H9 (cell line): ENCODE results near the gene ATXN7. TPM values are rescaled to one million over a fixed set of nuclear protein-coding genes. Genes with fewer than 3 reads are reported as not detected.

ENCODE experiments used
- DNase-seq: peaks from one replicate; pipeline ENCODE4 v3.0.0-alpha.2; 2017
- H2AFZ ChIP-seq: one replicate; pipeline ENCODE4 v1.6.1; 2013; ENCODE audit warnings: mild to moderate bottlenecking, low read length, control low read depth, moderate library complexity
- H2AK5ac ChIP-seq: 2 replicates; pipeline ENCODE4 v1.6.1; 2013; ENCODE audit warnings: low read length, control low read depth, mixed read lengths; ENCODE audit not compliant: insufficient read length
- H2BK120ac ChIP-seq: one replicate; pipeline ENCODE4 v1.6.1; 2013; ENCODE audit warnings: low read depth, mild to moderate bottlenecking, low read length, control low read depth, inconsistent platforms; ENCODE audit not compliant: poor library complexity, severe bottlenecking
- H2BK12ac ChIP-seq: 2 replicates; pipeline ENCODE4 v1.6.1; 2013; ENCODE audit warnings: low read length, control low read depth, mixed read lengths, low read depth; ENCODE audit not compliant: insufficient read length
- H2BK15ac ChIP-seq: 2 replicates; pipeline ENCODE4 v1.6.1; 2013; ENCODE audit warnings: low read depth, low read length, control low read depth
- H2BK20ac ChIP-seq: one replicate; pipeline ENCODE4 v1.6.1; 2013; ENCODE audit warnings: low read depth, mild to moderate bottlenecking, low read length, control low read depth, inconsistent platforms; ENCODE audit not compliant: poor library complexity, severe bottlenecking
- H2BK5ac ChIP-seq: 2 replicates; pipeline ENCODE4 v1.6.1; 2013; ENCODE audit warnings: low read length, control low read depth, mixed read lengths; ENCODE audit not compliant: insufficient read length
- H3K14ac ChIP-seq: 2 replicates; pipeline ENCODE4 v1.6.1; 2013; ENCODE audit warnings: low read length, control low read depth; ENCODE audit not compliant: insufficient read depth
- H3K18ac ChIP-seq: 2 replicates; pipeline ENCODE4 v1.6.1; 2013; ENCODE audit warnings: low read depth, mild to moderate bottlenecking, mixed read lengths, low read length, control low read depth; ENCODE audit not compliant: insufficient read length
- H3K23ac ChIP-seq: 2 replicates; pipeline ENCODE4 v1.6.1; 2013; ENCODE audit warnings: low read length, control low read depth, mixed read lengths, low read depth; ENCODE audit not compliant: insufficient read length
- H3K23me2 ChIP-seq: 2 replicates; pipeline ENCODE4 v1.6.1; 2013; ENCODE audit warnings: low read depth, mild to moderate bottlenecking, mixed read lengths, low read length, control low read depth; ENCODE audit not compliant: insufficient read length, poor library complexity, severe bottlenecking
- H3K27ac ChIP-seq: 2 replicates; pipeline ENCODE4 v1.5.1; 2013; ENCODE audit warnings: low read length, control low read depth, mixed read lengths, low read depth; ENCODE audit not compliant: insufficient read length
- H3K27me3 ChIP-seq: 2 replicates; pipeline ENCODE4 v1.6.1; 2013; ENCODE audit warnings: low read length, control low read depth, inconsistent platforms; ENCODE audit not compliant: insufficient read depth
- H3K4ac ChIP-seq: 2 replicates; pipeline ENCODE4 v1.6.1; 2013; ENCODE audit warnings: low read depth, mild to moderate bottlenecking, control low read depth, inconsistent platforms, low read length, moderate library complexity
- H3K4me1 ChIP-seq: 2 replicates; pipeline ENCODE4 v1.6.1; 2013; ENCODE audit warnings: low read length, control low read depth, inconsistent platforms; ENCODE audit not compliant: insufficient read depth
- H3K4me2 ChIP-seq: 2 replicates; pipeline ENCODE4 v1.6.1; 2013; ENCODE audit warnings: low read length, control low read depth, mixed read lengths; ENCODE audit not compliant: insufficient read length, insufficient read depth
- H3K56ac ChIP-seq: 2 replicates; pipeline ENCODE4 v1.6.1; 2013; ENCODE audit warnings: low read depth, mild to moderate bottlenecking, mixed read lengths, low read length, control low read depth; ENCODE audit not compliant: insufficient read length
- H3K79me1 ChIP-seq: 2 replicates; pipeline ENCODE4 v1.6.1; 2013; ENCODE audit warnings: low read depth, mild to moderate bottlenecking, moderate library complexity, low read length, control low read depth, inconsistent platforms; ENCODE audit not compliant: insufficient read depth, poor library complexity, severe bottlenecking
- H3K79me2 ChIP-seq: 2 replicates; pipeline ENCODE4 v1.6.1; 2013; ENCODE audit warnings: low read length, control low read depth, inconsistent platforms; ENCODE audit not compliant: insufficient read depth
- H3K9ac ChIP-seq: 2 replicates; pipeline ENCODE4 v1.6.1; 2013; ENCODE audit warnings: low read length, control low read depth, mixed read lengths; ENCODE audit not compliant: insufficient read length; ENCODE audit errors: extremely low read depth
- H3K9me3 ChIP-seq: one replicate; pipeline ENCODE4 v1.6.1; 2013; ENCODE audit warnings: low read depth, low read length, inconsistent platforms; ENCODE audit not compliant: control insufficient read depth
- H3T11ph ChIP-seq: one replicate; pipeline ENCODE4 v1.6.1; 2013; ENCODE audit warnings: mild to moderate bottlenecking, low read length, control low read depth, inconsistent platforms
- H4K20me1 ChIP-seq: one replicate; pipeline ENCODE4 v1.6.1; 2013; ENCODE audit not compliant: control insufficient read depth, insufficient read length, insufficient read depth
- H4K5ac ChIP-seq: 2 replicates; pipeline ENCODE4 v1.6.1; 2013; ENCODE audit warnings: low read depth, mild to moderate bottlenecking, mixed read lengths, low read length, control low read depth; ENCODE audit not compliant: insufficient read length
- H4K8ac ChIP-seq: replicated peaks from 2 replicates; pipeline ENCODE4 v1.6.1; 2013; ENCODE audit warnings: low read length, control low read depth, mixed read lengths, low read depth; ENCODE audit not compliant: insufficient read length
- H4K91ac ChIP-seq: 2 replicates; pipeline ENCODE4 v1.6.1; 2013; ENCODE audit warnings: low read depth, mild to moderate bottlenecking, moderate library complexity, mixed read lengths, low read length, control low read depth; ENCODE audit not compliant: insufficient read length
- H3K27ac Mint-ChIP-seq, 3 experiments: 2 replicates in 2 of 3; 3 replicates in 1 of 3; pipeline ENCODE4 v1.8.0; 2020 to 2021; ENCODE audit warnings: mixed read lengths in 3 of 3, mild to moderate bottlenecking in 1 of 3, moderate library complexity in 1 of 3
- H3K27me3 Mint-ChIP-seq: 2 replicates; pipeline ENCODE4 v1.8.0; 2021; ENCODE audit warnings: low read depth, mild to moderate bottlenecking, moderate library complexity, mixed read lengths
- H3K36me3 Mint-ChIP-seq, 3 experiments: 2 replicates in 2 of 3; 3 replicates in 1 of 3; pipeline ENCODE4 v1.8.0; 2020 to 2021; ENCODE audit warnings: low read depth in 3 of 3, mixed read lengths in 3 of 3; ENCODE audit not compliant: insufficient read depth in 1 of 3
- H3K4me1 Mint-ChIP-seq, 2 experiments: 2 replicates each; pipeline ENCODE4 v1.8.0; 2020; ENCODE audit warnings: mixed read lengths in 2 of 2
- H3K4me3 Mint-ChIP-seq, 2 experiments: 2 replicates in 1 of 2; 3 replicates in 1 of 2; pipeline ENCODE4 v1.8.0; 2020 to 2021; ENCODE audit warnings: mild to moderate bottlenecking in 2 of 2, mixed read lengths in 2 of 2, moderate library complexity in 1 of 2
- H3K9me3 Mint-ChIP-seq, 2 experiments: 2 replicates in 1 of 2; 3 replicates in 1 of 2; pipeline ENCODE4 v1.8.0; 2020; ENCODE audit warnings: mild to moderate bottlenecking in 2 of 2, mixed read lengths in 2 of 2, moderate library complexity in 1 of 2
- whole genome bisulfite sequencing: extraction: QIAGEN DNeasy Blood & Tissue Kit; methylation state at CpG from one replicate; pipeline ENCODE4 v1.1.7; 2013; ENCODE audit warnings: missing lambda C conversion rate, low lambda C conversion rate, mixed read lengths; ENCODE audit not compliant: insufficient read length; ENCODE audit errors: extremely low coverage; 5-methylcytosine and 5-hydroxymethylcytosine counted together
- total RNA-seq: library from RNA; stranded (reverse); gene quantifications from 2 replicates; pipeline ENCODE4 v1.2.1, GENCODE V29; 2021
- TF ChIP-seq, protein P1 (sequence below): fragments of 200-600 bp; sonication (generic); conservative IDR thresholded peaks from 3 replicates; pipeline ENCODE4 v1.8.0; 2021; ENCODE audit warnings: antibody characterized with exemption, mild to moderate bottlenecking

Gene ATXN7
- total RNA-seq, 1 experiment from 2014 or later = 21.5 TPM

DNA sequence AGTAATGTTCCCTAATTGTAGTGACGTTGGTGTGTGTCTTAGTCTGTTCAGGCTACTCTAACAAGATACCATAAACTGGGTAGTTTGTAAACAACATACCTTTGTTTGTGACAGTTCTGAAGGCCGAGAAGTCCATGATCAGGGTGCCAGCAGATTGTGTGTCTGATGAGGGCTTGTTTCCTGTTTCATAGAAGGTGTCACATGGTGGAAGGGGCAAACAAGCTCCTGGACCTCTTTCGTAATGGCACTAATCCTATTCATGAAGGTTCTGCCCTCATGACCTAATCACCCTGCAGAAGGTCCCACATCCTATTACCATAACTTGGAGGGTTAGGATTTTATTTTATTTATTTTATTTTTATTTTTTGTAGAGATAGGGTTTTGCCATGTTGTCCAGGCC is 11.1 kb downstream of the ATXN7 start:
- Mint-ChIP-seq H3K4me3 (no peak overlapping the region), H3K36me3 (no peaks in the 10 kb centered on the region), H3K27ac (no peak overlapping the region), H3K27me3 (no peaks in the 10 kb centered on the region), H3K4me1 (peaks cover 32 to 39% of the 10 kb centered on the region in 2 experiments), H3K9me3 (no peaks in the 10 kb centered on the region)
- no peak overlapping the region for H3K4ac ChIP-seq
- no peaks in the 10 kb centered on the region for H3K9me3 ChIP-seq
- H2BK15ac ChIP-seq = no peak overlapping the region
- H4K20me1 ChIP-seq = no peaks in the 10 kb centered on the region
- H3K18ac ChIP-seq = no peak overlapping the region
- no CpG with 5 or more reads among the region's 3 CpGs for WGBS
- H2BK12ac ChIP-seq = no peak overlapping the region
- H3K56ac ChIP-seq = no peak overlapping the region
- H3K79me1 ChIP-seq = peaks cover 4% of the 10 kb centered on the region
- no peak overlapping the region for H4K5ac ChIP-seq
- no peak overlapping the region for H2BK5ac ChIP-seq
- no peak overlapping the region for H3K4me2 ChIP-seq
- no peak overlapping the region for H2BK120ac ChIP-seq
- no peak overlapping the region for H3K14ac ChIP-seq
- H2AK5ac ChIP-seq = no peak overlapping the region
- H3T11ph ChIP-seq = no peak overlapping the region
- H2AFZ ChIP-seq = no peak overlapping the region
- no peaks in the 10 kb centered on the region for H3K27me3 ChIP-seq
- H4K8ac ChIP-seq = no peak overlapping the region
- no peak overlapping the region for H3K23ac ChIP-seq
- H3K23me2 ChIP-seq = no peaks in the 10 kb centered on the region
- H2BK20ac ChIP-seq = no peak overlapping the region
- H3K9ac ChIP-seq = no peak overlapping the region
- TF ChIP-seq, protein P1, sequence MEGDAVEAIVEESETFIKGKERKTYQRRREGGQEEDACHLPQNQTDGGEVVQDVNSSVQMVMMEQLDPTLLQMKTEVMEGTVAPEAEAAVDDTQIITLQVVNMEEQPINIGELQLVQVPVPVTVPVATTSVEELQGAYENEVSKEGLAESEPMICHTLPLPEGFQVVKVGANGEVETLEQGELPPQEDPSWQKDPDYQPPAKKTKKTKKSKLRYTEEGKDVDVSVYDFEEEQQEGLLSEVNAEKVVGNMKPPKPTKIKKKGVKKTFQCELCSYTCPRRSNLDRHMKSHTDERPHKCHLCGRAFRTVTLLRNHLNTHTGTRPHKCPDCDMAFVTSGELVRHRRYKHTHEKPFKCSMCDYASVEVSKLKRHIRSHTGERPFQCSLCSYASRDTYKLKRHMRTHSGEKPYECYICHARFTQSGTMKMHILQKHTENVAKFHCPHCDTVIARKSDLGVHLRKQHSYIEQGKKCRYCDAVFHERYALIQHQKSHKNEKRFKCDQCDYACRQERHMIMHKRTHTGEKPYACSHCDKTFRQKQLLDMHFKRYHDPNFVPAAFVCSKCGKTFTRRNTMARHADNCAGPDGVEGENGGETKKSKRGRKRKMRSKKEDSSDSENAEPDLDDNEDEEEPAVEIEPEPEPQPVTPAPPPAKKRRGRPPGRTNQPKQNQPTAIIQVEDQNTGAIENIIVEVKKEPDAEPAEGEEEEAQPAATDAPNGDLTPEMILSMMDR = no peak
- no peak for DNase-seq
- H3K27ac ChIP-seq = no peak overlapping the region
- no peak overlapping the region for H4K91ac ChIP-seq
- peaks cover 16% of the 10 kb centered on the region for H3K4me1 ChIP-seq
- peaks cover 2% of the 10 kb centered on the region; the same call in 1 of the 2 replicates for H3K79me2 ChIP-seq
